ENCODE data around the gene MYO5A.

DNA sequence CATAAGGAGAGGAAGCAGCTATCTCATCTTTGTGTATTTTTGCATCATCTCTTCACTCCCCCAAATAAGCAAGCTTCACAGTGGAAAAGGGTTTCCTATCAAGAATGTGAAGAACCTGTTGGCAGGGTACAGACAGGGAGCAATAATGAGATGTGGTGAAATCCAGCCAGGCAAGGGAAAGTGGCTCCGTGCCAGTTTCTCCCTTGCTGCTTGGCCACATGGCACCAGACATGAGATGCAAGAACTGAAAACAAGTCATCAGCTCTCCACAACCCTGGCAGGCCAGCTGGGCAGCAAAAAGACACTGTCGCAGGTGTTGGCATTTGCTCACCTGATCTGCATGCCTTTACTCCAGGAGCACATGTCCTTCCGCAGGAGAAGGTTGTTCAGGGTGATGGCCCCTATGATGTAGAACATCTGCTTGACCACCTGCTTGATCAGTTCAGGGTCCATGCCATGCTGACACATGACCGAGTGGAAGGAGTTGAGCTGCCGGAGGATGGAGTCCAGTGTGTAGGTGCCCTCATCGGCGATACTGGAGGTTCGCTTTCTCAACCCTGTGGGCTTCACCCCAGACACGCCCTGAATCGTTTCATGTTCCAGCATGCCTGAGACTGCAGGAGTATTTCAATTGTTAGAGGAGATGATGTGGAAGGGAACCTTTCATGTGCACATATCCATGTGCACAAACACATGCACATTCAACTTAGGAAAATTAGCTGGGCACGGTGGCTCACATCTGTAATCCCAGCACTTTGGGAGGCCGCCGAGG, 209.8 kb downstream of the MYO5A start:
- TF ChIP-seq POLR2A (IDR thresholded peaks at IDR 0.05): no peak
- TF ChIP-seq, protein P1, sequence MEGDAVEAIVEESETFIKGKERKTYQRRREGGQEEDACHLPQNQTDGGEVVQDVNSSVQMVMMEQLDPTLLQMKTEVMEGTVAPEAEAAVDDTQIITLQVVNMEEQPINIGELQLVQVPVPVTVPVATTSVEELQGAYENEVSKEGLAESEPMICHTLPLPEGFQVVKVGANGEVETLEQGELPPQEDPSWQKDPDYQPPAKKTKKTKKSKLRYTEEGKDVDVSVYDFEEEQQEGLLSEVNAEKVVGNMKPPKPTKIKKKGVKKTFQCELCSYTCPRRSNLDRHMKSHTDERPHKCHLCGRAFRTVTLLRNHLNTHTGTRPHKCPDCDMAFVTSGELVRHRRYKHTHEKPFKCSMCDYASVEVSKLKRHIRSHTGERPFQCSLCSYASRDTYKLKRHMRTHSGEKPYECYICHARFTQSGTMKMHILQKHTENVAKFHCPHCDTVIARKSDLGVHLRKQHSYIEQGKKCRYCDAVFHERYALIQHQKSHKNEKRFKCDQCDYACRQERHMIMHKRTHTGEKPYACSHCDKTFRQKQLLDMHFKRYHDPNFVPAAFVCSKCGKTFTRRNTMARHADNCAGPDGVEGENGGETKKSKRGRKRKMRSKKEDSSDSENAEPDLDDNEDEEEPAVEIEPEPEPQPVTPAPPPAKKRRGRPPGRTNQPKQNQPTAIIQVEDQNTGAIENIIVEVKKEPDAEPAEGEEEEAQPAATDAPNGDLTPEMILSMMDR (IDR thresholded peaks at IDR 0.05): no peak
- TF ChIP-seq POLR2AphosphoS5 (IDR thresholded peaks at IDR 0.05): no peak
- no peak for TF ChIP-seq EP300 (IDR thresholded peaks at IDR 0.05)
